WTC11 (cell line): ENCODE results near the gene SIGLEC10. TPM values are rescaled to one million over a fixed set of nuclear protein-coding genes. Genes with fewer than 3 reads are reported as not detected.

Source experiments
- ATAC-seq: fragments of 200-7000 bp; cut with Tn5 transposase; 2 replicates; pipeline ENCODE4 v1.10.0; 2021; ENCODE audit warnings: mild to moderate bottlenecking, moderate library complexity
- CTCF ChIA-PET: fragments of 300-600 bp; sonication (Branson Sonifier 250); formaldehyde crosslinking; loops from one replicate; lab custom pipeline; 2021; ENCODE audit warnings: antibody characterized with exemption; lab: Charles Lee
- POLR2A ChIA-PET: fragments of 350-600 bp; sonication (Branson Sonifier 250); formaldehyde crosslinking; loops from one replicate; lab custom pipeline; 2021; ENCODE audit warnings: antibody characterized with exemption; lab: Charles Lee
- DNase-seq: peaks from one replicate; pipeline ENCODE4 v3.0.0; 2021; ENCODE audit warnings: low spot score
- H3K27ac Mint-ChIP-seq: 2 replicates; pipeline ENCODE4 v1.8.0; 2021; ENCODE audit warnings: mixed read lengths
- H3K27me3 Mint-ChIP-seq: 2 replicates; pipeline ENCODE4 v1.8.0; 2021; ENCODE audit warnings: low read depth, mild to moderate bottlenecking, moderate library complexity, mixed read lengths
- H3K36me3 Mint-ChIP-seq: 2 replicates; pipeline ENCODE4 v1.8.0; 2021; ENCODE audit warnings: mixed read lengths
- H3K4me1 Mint-ChIP-seq: 2 replicates; pipeline ENCODE4 v1.8.0; 2022; ENCODE audit warnings: mixed read lengths
- H3K4me3 Mint-ChIP-seq: 2 replicates; pipeline ENCODE4 v1.8.0; 2021; ENCODE audit warnings: mild to moderate bottlenecking, moderate library complexity, mixed read lengths
- H3K9me3 Mint-ChIP-seq: 2 replicates; pipeline ENCODE4 v1.8.0; 2021; ENCODE audit warnings: mixed read lengths
- AR ChIP-seq: fragments of 250-450 bp; sonication (Bioruptor Pico); IDR thresholded peaks from 2 replicates; pipeline ENCODE4 v1.9.0; 2021; ENCODE audit warnings: mild to moderate bottlenecking
- ARID4B ChIP-seq: sonication (generic); formaldehyde crosslinking; IDR thresholded peaks from 2 replicates; pipeline ENCODE4 v1.8.0; 2023; ENCODE audit warnings: missing genetic modification reagents, mild to moderate bottlenecking, borderline replicate concordance
- ETV6 ChIP-seq: sonication (generic); formaldehyde crosslinking; IDR thresholded peaks from 2 replicates; pipeline ENCODE4 v1.8.1; 2022; ENCODE audit warnings: mild to moderate bottlenecking, missing genetic modification reagents
- FOXJ3 ChIP-seq: sonication (generic); formaldehyde crosslinking; IDR thresholded peaks from 2 replicates; pipeline ENCODE4 v1.9.0; 2021; ENCODE audit warnings: missing genetic modification reagents, mild to moderate bottlenecking, borderline replicate concordance
- GABPB1 ChIP-seq: sonication (generic); formaldehyde crosslinking; IDR thresholded peaks from 2 replicates; pipeline ENCODE4 v1.8.1; 2023; ENCODE audit warnings: mild to moderate bottlenecking, missing genetic modification reagents
- GTF2I ChIP-seq: fragments of 250-450 bp; sonication (Bioruptor Pico); conservative IDR thresholded peaks from 2 replicates; pipeline ENCODE4 v1.4.0; 2021; ENCODE audit warnings: mild to moderate bottlenecking
- IRF1 ChIP-seq: sonication (generic); formaldehyde crosslinking; IDR thresholded peaks from 2 replicates; pipeline ENCODE4 v1.8.0; 2023; ENCODE audit warnings: missing genetic modification reagents
- MAX ChIP-seq: sonication (generic); formaldehyde crosslinking; IDR thresholded peaks from 2 replicates; pipeline ENCODE4 v1.8.0; 2022; ENCODE audit warnings: mild to moderate bottlenecking, missing genetic modification reagents
- NFYB ChIP-seq: sonication (generic); formaldehyde crosslinking; conservative IDR thresholded peaks from 2 replicates; pipeline ENCODE4 v1.8.0; 2022; ENCODE audit warnings: low read depth, missing genetic modification reagents
- RELA ChIP-seq: sonication (generic); formaldehyde crosslinking; IDR thresholded peaks from 2 replicates; pipeline ENCODE4 v1.8.1; 2022; ENCODE audit warnings: missing genetic modification reagents, mild to moderate bottlenecking, borderline replicate concordance
- TCF7 ChIP-seq: sonication (generic); formaldehyde crosslinking; IDR thresholded peaks from 2 replicates; pipeline ENCODE4 v1.8.0; 2022; ENCODE audit warnings: mild to moderate bottlenecking, low read depth, missing genetic modification reagents, moderate library complexity
- USF1 ChIP-seq: sonication (generic); formaldehyde crosslinking; IDR thresholded peaks from 2 replicates; pipeline ENCODE4 v1.8.0; 2022; ENCODE audit warnings: mild to moderate bottlenecking, missing genetic modification reagents
- ZBTB21 ChIP-seq: sonication (generic); formaldehyde crosslinking; IDR thresholded peaks from 2 replicates; pipeline ENCODE4 v1.8.1; 2023; ENCODE audit warnings: mild to moderate bottlenecking, missing genetic modification reagents, borderline replicate concordance
- ZMAT4 ChIP-seq: fragments of 250-450 bp; sonication (Bioruptor Pico); IDR thresholded peaks from 2 replicates; pipeline ENCODE4 v1.9.0; 2021; ENCODE audit warnings: mild to moderate bottlenecking
- ZNF121 ChIP-seq: sonication (generic); formaldehyde crosslinking; IDR thresholded peaks from 2 replicates; pipeline ENCODE4 v1.8.0; 2023; ENCODE audit warnings: missing genetic modification reagents
- ZNF219 ChIP-seq: sonication (generic); formaldehyde crosslinking; IDR thresholded peaks from 2 replicates; pipeline ENCODE4 v1.8.0; 2023; ENCODE audit warnings: missing genetic modification reagents, mild to moderate bottlenecking, borderline replicate concordance
- ZNF263 ChIP-seq: sonication (generic); formaldehyde crosslinking; IDR thresholded peaks from 2 replicates; pipeline ENCODE4 v1.8.1; 2022; ENCODE audit warnings: low read depth, mild to moderate bottlenecking, moderate library complexity, missing genetic modification reagents
- ZNF281 ChIP-seq: sonication (generic); formaldehyde crosslinking; IDR thresholded peaks from 2 replicates; pipeline ENCODE4 v1.8.0; 2023; ENCODE audit warnings: mild to moderate bottlenecking, missing genetic modification reagents
- total RNA-seq: library from RNA; stranded (reverse); gene quantifications from 3 replicates; pipeline ENCODE4 v1.2.3, GENCODE V29; 2021

The SIGLEC10 gene
- total RNA-seq, 1 experiment from 2014 or later = not detected

- TF ChIP-seq AR (CRISPR knock-in tag) = no peak
These were observed 12.8 kb upstream of the SIGLEC10 start (continued) for GRCh38 chr19:51430221-51430620.

GRCh38 chr19:51427201-51427600 lies 9.8 kb upstream of the SIGLEC10 start:
- H3K27me3 Mint-ChIP-seq = peaks cover 50% of the 10 kb centered on the region

More at GRCh38 chr19:51427201-51427600, 9.8 kb upstream of the SIGLEC10 start:
- Mint-ChIP-seq H3K4me1 (no peaks in the 10 kb centered on the region), H3K9me3 (peaks cover 10% of the 10 kb centered on the region; the same call in 1 of the 2 replicates), H3K27ac (no peak overlapping the region), H3K4me3 (no peak overlapping the region), H3K36me3 (no peaks in the 10 kb centered on the region)
- ChIA-PET POLR2A (no interaction called here), CTCF (interaction anchor here (0.8 to 1.7 kb wide), 5 partner anchors 10 to 234 kb away, joined by 3 to 8 read pairs (median 3); partner anchors contain the start of genes SIGLEC10 and VSIG10L)
- no peak for TF ChIP-seq FOXJ3 (CRISPR knock-in tag)
- TF ChIP-seq RELA = no peak
- no peak for TF ChIP-seq ZNF263
- TF ChIP-seq USF1 (CRISPR knock-in tag) = no peak
- no peak for TF ChIP-seq ARID4B (CRISPR knock-in tag)
- TF ChIP-seq ZMAT4 (CRISPR knock-in tag) = no peak
- no peak for TF ChIP-seq NFYB
- no peak for TF ChIP-seq ZNF219 (CRISPR knock-in tag)
- no peak for TF ChIP-seq ZNF281 (CRISPR knock-in tag)
- TF ChIP-seq TCF7 (CRISPR knock-in tag) = no peak
- no peak for TF ChIP-seq ZBTB21 (CRISPR knock-in tag)
- TF ChIP-seq GTF2I (CRISPR knock-in tag) = no peak
- no peak for TF ChIP-seq GABPB1 (CRISPR knock-in tag)
- no peak for TF ChIP-seq ETV6 (CRISPR knock-in tag)
- no peak for TF ChIP-seq MAX (CRISPR knock-in tag)
- no peak for TF ChIP-seq IRF1 (CRISPR knock-in tag)
- no peak for TF ChIP-seq ZNF121
- no peak for DNase-seq
- ATAC-seq = no peak
